GM12878 (cell line): ENCODE data around the gene CBX2.

Experiments used
- CREB1 ChIP-seq: IDR thresholded peaks from 2 replicates; pipeline ENCODE4 v1.6.1; 2012; ENCODE audit warnings: low read depth, mild to moderate bottlenecking, inconsistent platforms
- CTCF ChIP-seq, 3 experiments: IDR thresholded peaks in 2 of 3; conservative IDR thresholded peaks in 1 of 3; 2 replicates each; pipeline ENCODE4 v1.5.1; 2011; ENCODE audit warnings: low read depth in 3 of 3, low read length in 3 of 3, mild to moderate bottlenecking in 3 of 3, control low read depth in 2 of 3, moderate library complexity in 2 of 3, inconsistent platforms in 1 of 3, mixed read lengths in 1 of 3; ENCODE audit not compliant: control insufficient read depth in 2 of 3, insufficient read depth in 1 of 3; ENCODE audit errors: extremely low read depth in 1 of 3
- EP300 ChIP-seq, 2 experiments: fragments of 150-350 bp in 1 of 2; IDR thresholded peaks; 2 replicates each; pipeline ENCODE4 v1.6.1; 2011 to 2012; ENCODE audit warnings: low read depth in 2 of 2, low read length in 2 of 2, borderline replicate concordance in 1 of 2, improper control_type of control experiment in 1 of 2, inconsistent platforms in 1 of 2; ENCODE audit not compliant: control insufficient read depth in 1 of 2
- FOS ChIP-seq: IDR thresholded peaks from 3 replicates; pipeline ENCODE4 v1.6.1; 2011; ENCODE audit warnings: borderline replicate concordance; ENCODE audit not compliant: insufficient read length; ENCODE audit errors: extremely low read depth
- FOXK2 ChIP-seq: fragments of 450-650 bp; IDR thresholded peaks from 2 replicates; pipeline ENCODE4 v1.6.1; 2017; ENCODE audit warnings: mild to moderate bottlenecking, moderate library complexity
- ZBTB33 ChIP-seq: fragments of 450-650 bp; IDR thresholded peaks from 2 replicates; pipeline ENCODE4 v1.6.1; 2017; ENCODE audit warnings: mild to moderate bottlenecking
- TF ChIP-seq, protein P1 (sequence below): fragments of 450-650 bp; formaldehyde crosslinking; IDR thresholded peaks from 2 replicates; pipeline ENCODE4 v1.4.0; 2020; ENCODE audit warnings: mild to moderate bottlenecking, moderate library complexity

DNA sequence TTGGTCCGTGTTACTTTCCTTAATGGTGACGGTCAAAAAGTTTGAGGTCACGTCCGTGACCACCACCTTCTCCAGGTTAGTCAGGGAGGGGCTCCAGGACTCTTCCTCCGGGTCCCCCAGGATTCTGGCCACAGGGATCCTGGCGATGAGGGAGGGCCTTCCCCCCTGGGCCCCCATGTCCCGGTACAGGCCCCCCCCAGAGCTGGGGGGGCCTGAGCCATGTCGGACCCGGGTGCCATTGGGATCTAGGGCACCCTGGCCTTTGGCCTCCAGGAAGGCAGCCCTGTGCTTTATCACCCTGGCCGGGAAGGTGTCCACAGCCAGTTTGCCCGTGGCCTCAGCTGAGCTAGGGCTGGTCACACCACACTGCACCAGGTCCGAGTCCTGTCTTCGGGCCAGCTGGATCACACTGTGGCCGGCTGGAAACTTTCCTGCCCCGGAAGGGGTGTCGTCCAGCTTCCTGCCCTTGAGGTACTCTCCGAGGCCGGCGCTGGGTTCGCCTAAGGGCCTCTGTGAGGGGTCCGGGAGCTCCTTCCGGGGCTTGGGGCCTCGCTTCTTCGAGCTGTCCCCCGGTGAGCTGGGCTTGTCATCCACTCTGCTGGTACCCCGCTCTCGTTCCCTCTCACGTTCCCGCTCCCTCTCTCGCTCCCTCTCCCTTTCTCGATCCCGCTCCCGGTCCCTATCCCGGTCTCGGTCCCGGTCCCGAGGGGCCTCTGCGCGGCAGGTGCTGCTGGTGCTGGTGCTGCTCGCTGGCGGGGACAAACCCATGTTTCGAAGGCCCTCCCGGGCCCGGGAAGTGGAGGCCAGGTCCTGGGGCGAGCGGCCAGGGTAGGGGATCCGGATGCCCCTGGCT lies 16.9 kb downstream of the CBX2 start:
- TF ChIP-seq CTCF (IDR thresholded peaks at IDR 0.05 in 2 of 3, conservative IDR thresholded peaks at IDR 0.05 in 1 of 3; ENCODE audit: control insufficient read depth in 2 of 3, extremely low read depth in 1 of 3, insufficient read depth in 1 of 3, low read depth in 3 of 3, low read length in 3 of 3), result no peak
- no peak for TF ChIP-seq FOS
- TF ChIP-seq, protein P1, sequence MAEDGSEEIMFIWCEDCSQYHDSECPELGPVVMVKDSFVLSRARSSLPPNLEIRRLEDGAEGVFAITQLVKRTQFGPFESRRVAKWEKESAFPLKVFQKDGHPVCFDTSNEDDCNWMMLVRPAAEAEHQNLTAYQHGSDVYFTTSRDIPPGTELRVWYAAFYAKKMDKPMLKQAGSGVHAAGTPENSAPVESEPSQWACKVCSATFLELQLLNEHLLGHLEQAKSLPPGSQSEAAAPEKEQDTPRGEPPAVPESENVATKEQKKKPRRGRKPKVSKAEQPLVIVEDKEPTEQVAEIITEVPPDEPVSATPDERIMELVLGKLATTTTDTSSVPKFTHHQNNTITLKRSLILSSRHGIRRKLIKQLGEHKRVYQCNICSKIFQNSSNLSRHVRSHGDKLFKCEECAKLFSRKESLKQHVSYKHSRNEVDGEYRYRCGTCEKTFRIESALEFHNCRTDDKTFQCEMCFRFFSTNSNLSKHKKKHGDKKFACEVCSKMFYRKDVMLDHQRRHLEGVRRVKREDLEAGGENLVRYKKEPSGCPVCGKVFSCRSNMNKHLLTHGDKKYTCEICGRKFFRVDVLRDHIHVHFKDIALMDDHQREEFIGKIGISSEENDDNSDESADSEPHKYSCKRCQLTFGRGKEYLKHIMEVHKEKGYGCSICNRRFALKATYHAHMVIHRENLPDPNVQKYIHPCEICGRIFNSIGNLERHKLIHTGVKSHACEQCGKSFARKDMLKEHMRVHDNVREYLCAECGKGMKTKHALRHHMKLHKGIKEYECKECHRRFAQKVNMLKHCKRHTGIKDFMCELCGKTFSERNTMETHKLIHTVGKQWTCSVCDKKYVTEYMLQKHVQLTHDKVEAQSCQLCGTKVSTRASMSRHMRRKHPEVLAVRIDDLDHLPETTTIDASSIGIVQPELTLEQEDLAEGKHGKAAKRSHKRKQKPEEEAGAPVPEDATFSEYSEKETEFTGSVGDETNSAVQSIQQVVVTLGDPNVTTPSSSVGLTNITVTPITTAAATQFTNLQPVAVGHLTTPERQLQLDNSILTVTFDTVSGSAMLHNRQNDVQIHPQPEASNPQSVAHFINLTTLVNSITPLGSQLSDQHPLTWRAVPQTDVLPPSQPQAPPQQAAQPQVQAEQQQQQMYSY (CRISPR knock-in tag), result no peak
- no peak for TF ChIP-seq ZBTB33
- no peak for TF ChIP-seq CREB1
- no peak for TF ChIP-seq EP300 (IDR thresholded peaks at IDR 0.05; ENCODE audit: borderline replicate concordance in 1 of 2, control insufficient read depth in 1 of 2, low read depth in 2 of 2, low read length in 2 of 2)
- TF ChIP-seq FOXK2, result no peak
